H1 (cell line): ENCODE measurements around the gene LPCAT3. TPM values are rescaled to one million over a fixed set of nuclear protein-coding genes. Genes with fewer than 3 reads are reported as not detected.
A peak's percentile ranks its signal among the peaks of the same experiment; 100 is the strongest.

Experiments
- ATF2 ChIP-seq: IDR thresholded peaks from 2 replicates; pipeline ENCODE4 v1.6.1; 2012; ENCODE audit warnings: low read length, inconsistent platforms
- CTCF ChIP-seq, 3 experiments: IDR thresholded peaks; 1 replicate in 2 of 3; 2 replicates in 1 of 3; pipeline versions ENCODE4 v1.5.1 to v1.6.1; 2011; ENCODE audit warnings: low read length in 3 of 3, mild to moderate bottlenecking in 3 of 3, inconsistent platforms in 2 of 3, low read depth in 1 of 3, moderate library complexity in 1 of 3; ENCODE audit not compliant: insufficient read depth in 1 of 3; ENCODE audit errors: control extremely low read depth in 1 of 3
- EGR1 ChIP-seq: IDR thresholded peaks from 2 replicates; pipeline ENCODE4 v1.6.1; 2011; ENCODE audit warnings: low read depth, low read length, borderline replicate concordance
- EZH2 ChIP-seq: fragments of 200-600 bp; sonication (generic); IDR thresholded peaks from 2 replicates; pipeline ENCODE4 v1.7.1; 2012; ENCODE audit warnings: low read depth, mild to moderate bottlenecking, moderate library complexity, low read length, inconsistent platforms; ENCODE audit not compliant: severe bottlenecking
- FOSL1 ChIP-seq: IDR thresholded peaks from 2 replicates; pipeline ENCODE4 v1.6.1; 2011; ENCODE audit warnings: mild to moderate bottlenecking, low read depth, low read length, moderate library complexity; ENCODE audit not compliant: insufficient read depth
- HDAC2 ChIP-seq, 2 experiments: fragments of 300-600 bp in 1 of 2; sonication (generic) in 1 of 2; IDR thresholded peaks; 2 replicates each; pipeline ENCODE4 v1.6.1; 2011 to 2012; ENCODE audit warnings: low read depth in 2 of 2, low read length in 2 of 2, mild to moderate bottlenecking in 2 of 2, moderate library complexity in 2 of 2, borderline replicate concordance in 1 of 2, inconsistent platforms in 1 of 2
- JUN ChIP-seq: IDR thresholded peaks from 2 replicates; pipeline ENCODE4 v1.6.1; 2011; ENCODE audit warnings: low read depth, mild to moderate bottlenecking, improper control_type of control experiment, low read length
- MAX ChIP-seq: IDR thresholded peaks from 2 replicates; pipeline ENCODE4 v1.6.1; 2012; ENCODE audit warnings: inconsistent platforms
- POLR2AphosphoS5 ChIP-seq: IDR thresholded peaks from 2 replicates; pipeline ENCODE4 v1.6.1; 2011; ENCODE audit warnings: low read depth, low read length
- RXRA ChIP-seq: IDR thresholded peaks from 2 replicates; pipeline ENCODE4 v1.6.1; 2011; ENCODE audit warnings: low read depth, mild to moderate bottlenecking, low read length, moderate library complexity; ENCODE audit not compliant: insufficient read depth
- SIRT6 ChIP-seq: IDR thresholded peaks from one replicate; pipeline ENCODE4 v1.7.1; 2012; ENCODE audit warnings: low read length, inconsistent platforms
- SP4 ChIP-seq: IDR thresholded peaks from 2 replicates; pipeline ENCODE4 v1.6.1; 2012; ENCODE audit warnings: low read length, inconsistent platforms
- TAF1 ChIP-seq: IDR thresholded peaks from 2 replicates; pipeline ENCODE4 v1.6.1; 2011; ENCODE audit warnings: mild to moderate bottlenecking, low read depth, low read length
- polyA plus RNA-seq, 7 experiments: library from polyadenylated mRNA; depleted of rRNA in 3 of 7; stranded (reverse) in 5 of 7; unstranded in 2 of 7; fragments of >200 nt in 5 of 7; fragments of 200-250 nt in 2 of 7; gene quantifications; 1 replicate in 5 of 7; 2 replicates in 1 of 7; 4 replicates in 1 of 7; pipeline versions ENCODE4 v1.2.1 to v1.2.3, GENCODE V29; 2011 to 2013; ENCODE audit warnings: missing spikeins in 2 of 7, mixed read lengths in 2 of 7
- total RNA-seq: library from RNA; stranded (reverse); fragmentation: NEBNext Ultra II Directional; extraction: Animal tissue kit (Norgen Biotek cat#: 25700); gene quantifications from 2 replicates; pipeline ENCODE4 v1.2.1, GENCODE V29; 2021

Gene LPCAT3
- total and polyA plus RNA-seq, 2 of the 8 experiments (the other 6 are each of a cell fraction or from before 2014, with no cell fraction given), result 55.8 to 70.4 TPM

DNA sequence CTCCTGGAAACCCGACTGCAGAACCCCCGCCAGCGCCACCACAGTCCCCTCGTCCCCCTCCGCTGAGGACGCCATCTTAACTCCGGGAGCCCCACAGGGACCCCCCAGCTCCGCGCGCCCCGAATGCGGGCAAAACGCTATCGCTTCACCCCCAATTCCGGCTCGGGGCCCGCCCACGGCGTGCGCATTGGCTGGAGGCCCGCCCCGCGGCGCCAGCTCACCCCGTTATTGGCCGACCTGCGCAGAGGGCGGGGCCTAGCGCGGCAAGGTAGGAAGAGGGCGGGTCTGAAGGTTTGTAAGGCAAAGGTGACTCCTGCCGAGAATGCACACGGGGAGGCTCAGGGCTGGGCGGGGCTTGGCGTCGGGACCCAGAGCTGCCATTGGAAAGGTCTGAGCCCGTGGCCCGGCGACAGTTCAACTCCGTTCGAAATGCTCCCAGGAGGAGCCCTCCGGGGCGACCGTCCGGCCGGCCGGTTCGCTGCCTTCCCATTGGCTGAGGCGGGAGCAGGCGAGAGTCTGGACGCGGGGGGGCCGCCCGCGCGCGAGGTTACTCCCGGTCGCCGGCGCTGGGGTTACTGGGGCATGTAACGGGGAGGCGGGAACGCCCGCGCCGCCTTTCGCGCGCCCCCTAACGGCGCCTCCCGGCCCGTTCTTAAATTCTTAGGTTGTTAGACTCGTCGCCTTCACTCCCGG lies at the start of gene LPCAT3 (continued):
- TF ChIP-seq EZH2 (no peak), EGR1 (no peak; the same call in 1 of the 2 replicates), JUN (no peak), TAF1 (peak; percentile 78), HDAC2 (IDR thresholded peaks at IDR 0.05; ENCODE audit: borderline replicate concordance in 1 of 2, low read depth in 2 of 2, low read length in 2 of 2) (no peak), FOSL1 (no peak), POLR2AphosphoS5 (no peak), RXRA (peak; percentile 100), MAX (peak; percentile 13), SP4 (peak; percentile 87), SIRT6 (no peak), ATF2 (no peak), CTCF (IDR thresholded peaks at IDR 0.05; ENCODE audit: control extremely low read depth in 1 of 3, insufficient read depth in 1 of 3, low read depth in 1 of 3, low read length in 3 of 3) (peak; percentile 73 to 84 (median 77))
